ENCODE measurements around the gene ITPR1.

Gene ITPR1

GRCh38 chr3:4841225-4841624 lies 348.1 kb downstream of the ITPR1 start:
- no peaks in the 10 kb centered on the region for H3K27me3 ChIP-seq (ENCODE audit: control insufficient read depth in 1 of 2, insufficient read depth in 2 of 2, low read length in 2 of 2)
- no peak overlapping the region for H3K4me3 ChIP-seq (ENCODE audit: low read depth in 1 of 2, low read length in 2 of 2)
- H3K27ac ChIP-seq (ENCODE audit: low read depth, low read length) = no peak overlapping the region
- H3K4me1 ChIP-seq (ENCODE audit: insufficient read depth, low read length) = no peaks in the 10 kb centered on the region
- H3K9me3 ChIP-seq (ENCODE audit: low read length) = no peaks in the 10 kb centered on the region
- H3K36me3 ChIP-seq (ENCODE audit: insufficient read depth, low read length) = peaks cover 18% of the 10 kb centered on the region
- H3K9ac ChIP-seq (ENCODE audit: low read length) = no peak overlapping the region

DNA sequence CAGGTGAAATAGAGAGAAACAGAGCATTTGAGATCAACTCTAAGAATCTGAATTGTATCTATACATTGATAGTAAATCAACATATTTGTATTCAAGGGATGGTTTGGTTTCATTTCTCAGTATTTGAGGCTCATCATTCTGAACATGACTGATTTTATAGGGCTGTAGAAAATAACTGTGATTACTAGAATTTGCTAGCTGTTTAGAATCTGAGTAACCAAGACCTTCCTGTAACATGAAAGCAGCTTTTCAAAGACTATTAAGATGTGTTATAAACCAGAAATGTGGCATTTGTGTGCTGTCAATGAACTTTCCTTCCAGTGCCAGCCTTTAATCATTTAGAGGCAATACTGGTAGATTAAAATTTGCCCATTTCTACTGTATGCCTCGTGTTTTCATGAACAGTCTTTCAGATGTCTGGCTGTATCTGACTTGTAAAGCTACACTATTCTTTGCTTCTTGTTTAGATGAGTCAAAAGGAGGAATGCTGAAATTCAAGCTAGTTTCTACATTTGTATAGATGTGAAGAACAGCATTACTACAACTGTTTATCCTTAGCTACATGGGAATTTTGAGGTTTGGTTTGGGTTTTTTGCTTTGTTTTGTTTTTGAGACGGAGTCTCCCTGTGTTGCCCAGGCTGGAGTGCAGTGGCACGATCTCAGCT lies 348.8 kb downstream of the ITPR1 start:
- Histone ChIP-seq H3K4me3 (ENCODE audit: low read depth in 1 of 2, low read length in 2 of 2) (no peak overlapping the region), H3K9ac (ENCODE audit: low read length) (no peak overlapping the region), H3K36me3 (ENCODE audit: insufficient read depth, low read length) (peaks cover 15% of the 10 kb centered on the region), H3K4me1 (ENCODE audit: insufficient read depth, low read length) (no peaks in the 10 kb centered on the region), H3K9me3 (ENCODE audit: low read length) (no peaks in the 10 kb centered on the region), H3K27ac (ENCODE audit: low read depth, low read length) (no peak overlapping the region), H3K27me3 (ENCODE audit: control insufficient read depth in 1 of 2, insufficient read depth in 2 of 2, low read length in 2 of 2) (no peaks in the 10 kb centered on the region)

DNA sequence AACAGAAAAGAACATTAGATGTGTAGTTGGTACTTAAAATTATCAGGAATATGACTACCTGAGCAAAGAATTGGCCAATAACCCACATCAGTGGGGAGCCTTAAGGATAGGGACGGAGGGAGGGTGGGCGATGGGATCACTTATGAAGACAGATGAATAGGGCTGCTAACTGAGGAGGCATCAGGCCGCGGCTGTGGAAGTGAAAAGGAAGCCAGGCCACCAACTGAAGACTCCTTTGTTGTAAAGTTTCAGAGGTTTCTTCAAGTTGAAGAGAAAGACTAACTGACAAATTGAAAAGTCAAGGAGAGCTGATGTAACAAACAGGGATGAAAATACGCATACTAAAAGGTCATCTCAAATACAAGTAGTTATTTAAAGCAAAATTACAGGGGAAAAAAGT lies 350.5 kb downstream of the ITPR1 start:
- Histone ChIP-seq H3K9me3 (ENCODE audit: low read length) (no peaks in the 10 kb centered on the region), H3K9ac (ENCODE audit: low read length) (no peak overlapping the region), H3K27me3 (ENCODE audit: control insufficient read depth in 1 of 2, insufficient read depth in 2 of 2, low read length in 2 of 2) (no peaks in the 10 kb centered on the region), H3K4me1 (ENCODE audit: insufficient read depth, low read length) (no peaks in the 10 kb centered on the region), H3K4me3 (ENCODE audit: low read depth in 1 of 2, low read length in 2 of 2) (no peak overlapping the region), H3K36me3 (ENCODE audit: insufficient read depth, low read length) (peaks cover 3% of the 10 kb centered on the region), H3K27ac (ENCODE audit: low read depth, low read length) (no peak overlapping the region)

DNA sequence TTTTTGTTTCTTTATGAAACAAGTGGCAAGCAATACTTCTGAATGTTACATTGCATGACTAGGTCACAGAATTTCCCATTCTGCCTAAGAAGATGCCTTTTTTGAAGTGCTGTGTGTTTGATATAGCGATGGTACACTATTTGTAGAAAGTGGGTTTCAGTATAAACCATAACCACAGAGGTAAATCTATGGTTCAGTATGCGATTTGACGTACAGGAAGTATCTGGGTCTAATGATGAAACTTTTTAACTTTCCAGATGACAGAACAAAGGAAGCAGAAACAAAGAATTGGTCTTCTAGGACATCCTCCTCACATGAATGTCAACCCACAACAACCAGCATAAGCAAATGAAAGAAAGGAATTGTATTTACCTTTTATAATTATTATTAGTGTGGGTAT lies 352.7 kb downstream of the ITPR1 start:
- H3K4me1 ChIP-seq (ENCODE audit: insufficient read depth, low read length) = no peaks in the 10 kb centered on the region
- H3K27ac ChIP-seq (ENCODE audit: low read depth, low read length) = no peak overlapping the region
- no peaks in the 10 kb centered on the region for H3K27me3 ChIP-seq (ENCODE audit: control insufficient read depth in 1 of 2, insufficient read depth in 2 of 2, low read length in 2 of 2)

DNA sequence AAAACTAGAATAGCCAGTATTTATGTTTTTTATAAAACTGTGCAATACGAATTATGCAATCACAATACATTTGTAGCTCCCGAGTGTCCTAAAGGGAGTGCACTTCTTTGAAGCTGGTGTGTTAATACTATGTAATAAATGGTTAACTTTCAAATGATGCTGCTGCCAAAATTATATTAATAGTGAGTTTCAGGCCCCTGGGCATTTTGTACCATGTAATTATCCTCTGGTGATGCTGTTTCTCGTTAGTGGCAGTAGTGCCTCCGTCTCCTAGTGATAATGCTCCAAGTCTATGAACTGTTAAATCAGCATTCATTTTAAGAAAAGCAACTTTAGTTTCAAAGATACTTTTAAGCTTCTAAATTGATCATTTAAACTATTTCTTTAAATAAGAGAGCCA lies 353.4 kb downstream of the ITPR1 start:
- H3K36me3 ChIP-seq (ENCODE audit: insufficient read depth, low read length) = no peaks in the 10 kb centered on the region
- H3K27me3 ChIP-seq (ENCODE audit: control insufficient read depth in 1 of 2, insufficient read depth in 2 of 2, low read length in 2 of 2) = no peaks in the 10 kb centered on the region
- no peaks in the 10 kb centered on the region for H3K4me1 ChIP-seq (ENCODE audit: insufficient read depth, low read length)
- H3K9me3 ChIP-seq (ENCODE audit: low read length) = no peaks in the 10 kb centered on the region
- H3K9ac ChIP-seq (ENCODE audit: low read length) = no peak overlapping the region
- no peak overlapping the region for H3K27ac ChIP-seq (ENCODE audit: low read depth, low read length)
- no peak overlapping the region for H3K4me3 ChIP-seq (ENCODE audit: low read depth in 1 of 2, low read length in 2 of 2)

More for the DNA sequence above, 352.7 kb downstream of the ITPR1 start:
- Histone ChIP-seq H3K9ac (ENCODE audit: low read length) (no peak overlapping the region), H3K4me3 (ENCODE audit: low read depth in 1 of 2, low read length in 2 of 2) (no peak overlapping the region), H3K9me3 (ENCODE audit: low read length) (no peaks in the 10 kb centered on the region), H3K36me3 (ENCODE audit: insufficient read depth, low read length) (no peaks in the 10 kb centered on the region)

DNA sequence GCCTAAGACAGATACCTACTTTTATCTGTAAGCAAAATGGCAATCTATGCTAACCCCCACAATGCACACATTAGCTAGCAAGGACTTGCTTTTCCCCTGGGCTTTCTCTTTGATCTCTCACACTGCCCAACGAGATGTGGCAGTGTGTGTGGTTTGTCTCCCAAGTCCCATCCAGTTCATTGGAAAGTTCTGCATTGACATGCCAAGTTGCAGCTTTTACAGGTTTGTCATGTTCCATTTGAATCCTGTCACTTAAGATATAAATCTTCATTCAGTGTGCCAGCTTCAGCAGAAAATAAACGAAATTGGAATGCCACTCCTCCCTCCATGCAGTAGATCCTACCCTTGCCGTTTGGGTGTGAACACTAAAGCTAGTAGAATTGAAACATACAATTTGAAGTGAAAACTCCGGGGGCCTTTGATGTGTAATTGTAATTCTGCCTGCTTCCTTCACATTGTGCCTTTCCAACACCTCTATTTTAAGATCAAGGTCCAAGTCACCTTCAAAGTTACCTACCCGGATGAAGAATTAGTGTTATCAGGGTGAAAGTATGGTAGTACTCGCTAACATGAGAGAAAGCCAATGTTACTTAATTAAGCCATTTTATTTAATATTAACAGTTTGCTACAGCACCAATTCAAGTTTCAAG lies 355.2 kb downstream of the ITPR1 start:
- H3K9ac ChIP-seq (ENCODE audit: low read length) = no peak overlapping the region
- H3K27ac ChIP-seq (ENCODE audit: low read depth, low read length) = no peak overlapping the region
- H3K4me1 ChIP-seq (ENCODE audit: insufficient read depth, low read length) = no peaks in the 10 kb centered on the region
- no peaks in the 10 kb centered on the region for H3K36me3 ChIP-seq (ENCODE audit: insufficient read depth, low read length)
- no peaks in the 10 kb centered on the region for H3K9me3 ChIP-seq (ENCODE audit: low read length)
- H3K4me3 ChIP-seq (ENCODE audit: low read depth in 1 of 2, low read length in 2 of 2) = no peak overlapping the region
- no peaks in the 10 kb centered on the region for H3K27me3 ChIP-seq (ENCODE audit: control insufficient read depth in 1 of 2, insufficient read depth in 2 of 2, low read length in 2 of 2)

GRCh38 chr3:4849136-4849535 lies 356.0 kb downstream of the ITPR1 start:
- H3K9me3 ChIP-seq (ENCODE audit: low read length) = no peaks in the 10 kb centered on the region
- no peak overlapping the region for H3K4me3 ChIP-seq (ENCODE audit: low read depth in 1 of 2, low read length in 2 of 2)
- H3K27me3 ChIP-seq (ENCODE audit: control insufficient read depth in 1 of 2, insufficient read depth in 2 of 2, low read length in 2 of 2) = no peaks in the 10 kb centered on the region
- no peaks in the 10 kb centered on the region for H3K4me1 ChIP-seq (ENCODE audit: insufficient read depth, low read length)
- H3K9ac ChIP-seq (ENCODE audit: low read length) = no peak overlapping the region
- H3K36me3 ChIP-seq (ENCODE audit: insufficient read depth, low read length) = no peaks in the 10 kb centered on the region
- H3K27ac ChIP-seq (ENCODE audit: low read depth, low read length) = no peak overlapping the region

DNA sequence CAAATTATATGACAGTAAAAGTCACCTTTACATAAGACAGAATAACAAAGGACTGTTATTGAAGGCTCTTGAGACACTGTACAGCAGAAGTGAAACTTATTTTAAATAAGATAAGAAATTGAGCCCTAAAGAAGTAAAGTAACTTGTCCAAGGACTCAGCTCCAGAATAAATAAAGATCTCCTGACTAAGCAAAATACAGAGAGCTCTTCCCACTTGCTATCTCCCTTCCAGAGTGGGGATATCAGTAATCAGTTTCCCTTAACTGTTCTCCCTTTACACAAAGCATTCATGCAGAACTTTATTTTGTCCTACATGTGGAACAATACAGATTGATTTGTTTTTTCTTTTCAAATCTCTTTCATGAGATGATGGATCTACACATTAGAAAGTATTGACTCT lies 356.6 kb downstream of the ITPR1 start:
- H3K36me3 ChIP-seq (ENCODE audit: insufficient read depth, low read length) = no peaks in the 10 kb centered on the region
- H3K9ac ChIP-seq (ENCODE audit: low read length) = no peak overlapping the region
- no peak overlapping the region for H3K4me3 ChIP-seq (ENCODE audit: low read depth in 1 of 2, low read length in 2 of 2)
- no peak overlapping the region for H3K27ac ChIP-seq (ENCODE audit: low read depth, low read length)
- H3K27me3 ChIP-seq (ENCODE audit: control insufficient read depth in 1 of 2, insufficient read depth in 2 of 2, low read length in 2 of 2) = no peaks in the 10 kb centered on the region
- no peaks in the 10 kb centered on the region for H3K9me3 ChIP-seq (ENCODE audit: low read length)
- no peaks in the 10 kb centered on the region for H3K4me1 ChIP-seq (ENCODE audit: insufficient read depth, low read length)

DNA sequence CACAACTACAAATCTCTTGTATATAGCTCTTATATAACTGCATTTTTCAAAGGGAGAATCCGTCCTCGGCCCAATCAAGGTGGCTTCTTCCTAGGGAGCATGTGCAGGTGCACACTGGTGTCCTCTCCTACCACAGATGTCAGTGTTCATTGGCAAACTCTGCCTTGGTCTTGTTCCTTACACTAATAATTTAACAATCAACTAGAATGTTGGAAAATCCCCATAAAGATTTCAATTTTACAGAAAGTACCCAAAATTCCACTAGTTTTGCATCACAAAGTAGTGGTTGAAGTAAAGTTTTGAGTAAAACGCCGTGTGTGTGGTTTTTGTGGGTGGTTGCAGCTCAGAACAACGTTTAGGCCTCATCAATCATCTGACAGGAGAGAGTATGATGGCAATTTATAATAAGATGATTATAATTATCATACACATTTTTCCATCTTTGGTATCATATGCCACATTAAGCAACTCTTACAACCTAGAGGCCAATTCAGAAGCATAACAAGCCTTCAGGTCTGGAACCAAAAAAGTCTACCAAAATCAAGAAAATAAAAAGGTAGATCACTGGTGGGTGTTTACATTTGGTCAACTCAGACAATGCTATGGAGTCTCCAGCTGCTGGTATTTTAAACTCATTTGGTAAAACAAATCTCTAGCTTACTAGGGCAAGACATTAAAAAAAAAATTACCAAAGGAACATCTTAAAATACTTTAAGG lies 357.2 kb downstream of the ITPR1 start:
- H3K4me1 ChIP-seq (ENCODE audit: insufficient read depth, low read length) = no peaks in the 10 kb centered on the region
- H3K9me3 ChIP-seq (ENCODE audit: low read length) = no peaks in the 10 kb centered on the region
- H3K36me3 ChIP-seq (ENCODE audit: insufficient read depth, low read length) = no peaks in the 10 kb centered on the region
- H3K9ac ChIP-seq (ENCODE audit: low read length) = no peak overlapping the region
- no peaks in the 10 kb centered on the region for H3K27me3 ChIP-seq (ENCODE audit: control insufficient read depth in 1 of 2, insufficient read depth in 2 of 2, low read length in 2 of 2)
- no peak overlapping the region for H3K27ac ChIP-seq (ENCODE audit: low read depth, low read length)
- no peak overlapping the region for H3K4me3 ChIP-seq (ENCODE audit: low read depth in 1 of 2, low read length in 2 of 2)

GRCh38 chr3:4850928-4851265 lies 357.7 kb downstream of the ITPR1 start:
- H3K27ac ChIP-seq (ENCODE audit: low read depth, low read length) = no peak overlapping the region
- no peaks in the 10 kb centered on the region for H3K36me3 ChIP-seq (ENCODE audit: insufficient read depth, low read length)
- H3K9me3 ChIP-seq (ENCODE audit: low read length) = no peaks in the 10 kb centered on the region
- no peaks in the 10 kb centered on the region for H3K4me1 ChIP-seq (ENCODE audit: insufficient read depth, low read length)
- H3K9ac ChIP-seq (ENCODE audit: low read length) = no peak overlapping the region
- H3K4me3 ChIP-seq (ENCODE audit: low read depth in 1 of 2, low read length in 2 of 2) = no peak overlapping the region
- H3K27me3 ChIP-seq (ENCODE audit: control insufficient read depth in 1 of 2, insufficient read depth in 2 of 2, low read length in 2 of 2) = no peaks in the 10 kb centered on the region

- no peaks in the 10 kb centered on the region for H3K36me3 ChIP-seq (ENCODE audit: insufficient read depth, low read length)
- no peak overlapping the region for H3K4me3 ChIP-seq (ENCODE audit: low read depth in 1 of 2, low read length in 2 of 2)
- H3K9ac ChIP-seq (ENCODE audit: low read length) = no peak overlapping the region
- no peaks in the 10 kb centered on the region for H3K27me3 ChIP-seq (ENCODE audit: control insufficient read depth in 1 of 2, insufficient read depth in 2 of 2, low read length in 2 of 2)
- no peak overlapping the region for H3K27ac ChIP-seq (ENCODE audit: low read depth, low read length)
- H3K9me3 ChIP-seq (ENCODE audit: low read length) = no peaks in the 10 kb centered on the region
- H3K4me1 ChIP-seq (ENCODE audit: insufficient read depth, low read length) = no peaks in the 10 kb centered on the region
Measured at GRCh38 chr3:4852780-4853748, 359.9 kb downstream of the ITPR1 start.
